NCI-H524 (cell line): ENCODE results near the gene KDR.

Experiments
- DNase-seq, 2 experiments: peaks; one replicate each; lab custom pipeline; 2025; lab: John Stamatoyannopoulos, UW

KDR gene

GRCh38 chr4:55123791-55124190, 1.6 kb downstream of the KDR start:
- DNase-seq: no peak

GRCh38 chr4:55122235-55122634, 3.2 kb downstream of the KDR start:
- DNase-seq: no peak

- no peak for DNase-seq
Measured at GRCh38 chr4:55121246-55121645, 4.1 kb downstream of the KDR start.

- no peak for DNase-seq
Measured at GRCh38 chr4:55118397-55118796, 7.0 kb downstream of the KDR start.

- DNase-seq: no peak
Measured at GRCh38 chr4:55117511-55117910, 7.9 kb downstream of the KDR start.

GRCh38 chr4:55116450-55116849, 8.9 kb downstream of the KDR start:
- no peak for DNase-seq

- no peak for DNase-seq
Measured at GRCh38 chr4:55111601-55112000, 13.8 kb downstream of the KDR start.

GRCh38 chr4:55110131-55110530, 15.3 kb downstream of the KDR start:
- DNase-seq: no peak

- no peak for DNase-seq
Measured at GRCh38 chr4:55107054-55107453, 18.3 kb downstream of the KDR start.

- DNase-seq: no peak
Measured at GRCh38 chr4:55103224-55103623, 22.2 kb downstream of the KDR start.

GRCh38 chr4:55099816-55100215, 25.6 kb downstream of the KDR start:
- DNase-seq: no peak

- no peak for DNase-seq
Measured at GRCh38 chr4:55098456-55099204, 26.8 kb downstream of the KDR start.

GRCh38 chr4:55096619-55097018, 28.8 kb downstream of the KDR start:
- no peak for DNase-seq

- DNase-seq: no peak
Measured at GRCh38 chr4:55096045-55096444, 29.4 kb downstream of the KDR start.

GRCh38 chr4:55092504-55092903, 32.9 kb downstream of the KDR start:
- no peak for DNase-seq

GRCh38 chr4:55089916-55090315, 35.5 kb downstream of the KDR start:
- DNase-seq: no peak

GRCh38 chr4:55087913-55088260, 37.5 kb downstream of the KDR start:
- no peak for DNase-seq

GRCh38 chr4:55087009-55087912, 38.1 kb downstream of the KDR start:
- DNase-seq: no peak

- no peak for DNase-seq
Measured at GRCh38 chr4:55086578-55086977, 38.8 kb downstream of the KDR start.

- no peak for DNase-seq
Measured at GRCh38 chr4:55083735-55084134, 41.7 kb downstream of the KDR start.

- DNase-seq: no peak
Measured at GRCh38 chr4:55082756-55083155, 42.6 kb downstream of the KDR start.

- DNase-seq: no peak
Measured at GRCh38 chr4:55080174-55080865, 45.1 kb downstream of the KDR start.
